GM12878 (cell line): ENCODE data around the gene TRMT44. TPM values are rescaled to one million over a fixed set of nuclear protein-coding genes. Genes with fewer than 3 reads are reported as not detected.

Experiments
- ATAC-seq: fragments of 200-7000 bp; cut with Tn5 transposase; 3 replicates; pipeline ENCODE4 v1.9.1; 2020; ENCODE audit warnings: mild to moderate bottlenecking, moderate library complexity
- BruUV-seq: library from RNA; stranded (reverse); fragments of 400-500 nt; replicated peaks from 2 replicates; lab custom pipeline; 2021; lab: Mats Ljungman, UMichigan
- CTCF ChIA-PET: fragments of 300-600 bp; sonication (Branson Sonifier 250); formaldehyde crosslinking; extraction: SDS; loops from one replicate; lab custom pipeline; 2021; ENCODE audit warnings: inconsistent platforms; lab: Yijun Ruan, JAX
- POLR2A ChIA-PET: fragments of 350-600 bp; formaldehyde crosslinking; extraction: SDS; loops from one replicate; lab custom pipeline; 2021; ENCODE audit warnings: inconsistent platforms; lab: Charles Lee
- RAD21 ChIA-PET: fragments of 300-600 bp; sonication (Branson Sonifier 250); formaldehyde crosslinking; loops from one replicate; lab custom pipeline; 2023; ENCODE audit warnings: antibody characterized with exemption; ENCODE audit not compliant: unreplicated experiment; lab: Charles Lee
- SMC1A ChIA-PET: fragments of 300-600 bp; sonication (Branson Sonifier 250); formaldehyde crosslinking; loops from one replicate; lab custom pipeline; 2023; ENCODE audit not compliant: unreplicated experiment, uncharacterized antibody; lab: Charles Lee
- DNase-seq: peaks from one replicate; pipeline ENCODE4 v3.0.0-alpha.2; 2011; ENCODE audit warnings: low read depth, low spot score
- FAIRE-seq: peaks from 3 replicates; lab custom pipeline; 2011; peaks lifted over from hg19 to GRCh38; lab: Jason Lieb, UNC
- H2AFZ ChIP-seq: 2 replicates; pipeline ENCODE4 v1.6.0; 2011; ENCODE audit warnings: low read depth, low read length, control low read depth; ENCODE audit not compliant: control insufficient read depth
- H3K27ac ChIP-seq: 2 replicates; pipeline ENCODE4 v1.5.1; 2011; ENCODE audit warnings: control low read depth; ENCODE audit not compliant: control insufficient read depth, insufficient read depth
- H3K27me3 ChIP-seq, 2 experiments: replicated peaks in 1 of 2; 2 replicates each; pipeline versions ENCODE4 v1.6.0 to v1.6.1; 2011; ENCODE audit warnings: low read length in 1 of 2; ENCODE audit not compliant: control insufficient read depth in 2 of 2, insufficient read depth in 2 of 2
- H3K36me3 ChIP-seq, 2 experiments: 2 replicates each; pipeline ENCODE4 v1.5.1; 2011; ENCODE audit warnings: low read length in 1 of 2; ENCODE audit not compliant: control insufficient read depth in 2 of 2, insufficient read depth in 2 of 2
- H3K4me1 ChIP-seq: 2 replicates; pipeline ENCODE4 v1.6.1; 2011; ENCODE audit warnings: mild to moderate bottlenecking, low read length, moderate library complexity, mixed read lengths; ENCODE audit not compliant: control insufficient read depth, insufficient read depth
- H3K4me2 ChIP-seq: 2 replicates; pipeline ENCODE4 v1.6.0; 2011; ENCODE audit warnings: control low read depth; ENCODE audit not compliant: control insufficient read depth, insufficient read depth
- H3K4me3 ChIP-seq: fragments of 200-600 bp; sonication (generic); 2 replicates; pipeline ENCODE4 v1.5.1; 2016
- H3K79me2 ChIP-seq: 2 replicates; pipeline ENCODE4 v1.6.0; 2011; ENCODE audit warnings: low read length; ENCODE audit not compliant: control insufficient read depth, insufficient read depth
- H3K9ac ChIP-seq: 2 replicates; pipeline ENCODE4 v1.8.0; 2011; ENCODE audit warnings: low read length, control low read depth, mixed read lengths; ENCODE audit not compliant: control insufficient read depth, insufficient read depth
- H3K9me3 ChIP-seq: replicated peaks from 3 replicates; pipeline ENCODE4 v1.5.1; 2011; ENCODE audit warnings: mild to moderate bottlenecking, low read length; ENCODE audit not compliant: control insufficient read depth, insufficient read depth
- H4K20me1 ChIP-seq: 2 replicates; pipeline ENCODE4 v1.6.0; 2011; ENCODE audit not compliant: control insufficient read depth, insufficient read depth
- BRCA1 ChIP-seq: IDR thresholded peaks from 2 replicates; pipeline ENCODE4 v1.6.1; 2011; ENCODE audit warnings: low read depth, low read length, improper control_type of control experiment
- CHD2 ChIP-seq: IDR thresholded peaks from 2 replicates; pipeline ENCODE4 v1.6.1; 2011; ENCODE audit warnings: low read depth, low read length, improper control_type of control experiment, borderline replicate concordance
- CREM ChIP-seq: IDR thresholded peaks from 2 replicates; pipeline ENCODE4 v1.6.1; 2014; ENCODE audit warnings: antibody characterized with exemption, low read depth
- IRF4 ChIP-seq: IDR thresholded peaks from 2 replicates; pipeline ENCODE4 v1.6.1; 2011; ENCODE audit warnings: low read depth, low read length
- MEF2A ChIP-seq: IDR thresholded peaks from 2 replicates; pipeline ENCODE4 v1.6.1; 2011; ENCODE audit warnings: low read depth, mild to moderate bottlenecking, low read length, moderate library complexity; ENCODE audit not compliant: insufficient read depth
- NRF1 ChIP-seq: conservative IDR thresholded peaks from 2 replicates; pipeline ENCODE4 v1.6.1; 2011; ENCODE audit warnings: mild to moderate bottlenecking, low read depth, low read length, improper control_type of control experiment
- RELB ChIP-seq: fragments of 450-650 bp; IDR thresholded peaks from 2 replicates; pipeline ENCODE4 v1.6.1; 2017; ENCODE audit warnings: low read depth, mild to moderate bottlenecking, moderate library complexity
- SMAD5 ChIP-seq: IDR thresholded peaks from 2 replicates; pipeline ENCODE4 v1.6.1; 2016; ENCODE audit warnings: antibody characterized with exemption, low read depth
- ZNF687 ChIP-seq: fragments of 450-650 bp; IDR thresholded peaks from 2 replicates; pipeline ENCODE4 v1.6.1; 2017; ENCODE audit warnings: mild to moderate bottlenecking, moderate library complexity
- WGBS: methylation state at CpG from one replicate; pipeline ENCODE4 v1.1.6; 2016; ENCODE audit warnings: low lambda C conversion rate; ENCODE audit not compliant: insufficient replicate concordance, insufficient coverage; ENCODE audit errors: missing lambda C conversion rate; 5-methylcytosine and 5-hydroxymethylcytosine counted together
- in situ Hi-C: fragments of 300-500 bp; cut with MboI; formaldehyde crosslinking; loops from 9 replicates; pipeline ENCODE4 v1.14.3; 2018; ENCODE audit warnings: mixed read lengths
- intact Hi-C: fragments of 100-400 bp; cut with micrococcal nuclease; formaldehyde crosslinking; loops from one replicate; pipeline ENCODE4 v1.14.2; 2022; ENCODE audit not compliant: unreplicated experiment
- polyA plus RNA-seq, 11 experiments: library from polyadenylated mRNA; depleted of rRNA in 4 of 11; unstranded in 6 of 11; stranded (reverse) in 5 of 11; fragments of >200 nt; fragmentation: Nextera tagmentation in 4 of 11; fragmentation: Illumina TruSeq in 1 of 11; extraction: Ambion mirVana in 4 of 11; extraction: Trizol in 1 of 11; gene quantifications; 1 replicate in 1 of 11; 2 replicates in 10 of 11; pipeline versions ENCODE4 v1.2.1 to v1.2.3, GENCODE V29; 2011 to 2016; ENCODE audit warnings: inconsistent platforms in 2 of 11, missing spikeins in 2 of 11, low read depth in 1 of 11
- total RNA-seq, 4 experiments: library from RNA; depleted of rRNA in 3 of 4; stranded (reverse); fragments of >200 nt in 3 of 4; fragmentation: Illumina TruSeq in 1 of 4; extraction: Trizol in 1 of 4; gene quantifications; 2 replicates each; pipeline versions ENCODE4 v1.2.1 to v1.2.3, GENCODE V29; 2013 to 2021

The TRMT44 gene
- total and polyA plus RNA-seq, 10 of the 15 experiments (the other 5 are each of a cell fraction or from before 2014, with no cell fraction given) = 1.3 to 18.5 (median 10.1) TPM

- POLR2A ChIA-PET = interaction anchor here (0.6 kb wide), 1 partner anchor 9 kb away, joined by 3 read pairs; no protein-coding TSS in a partner anchor
- peaks cover 15% of the 10 kb centered on the region for H3K4me1 ChIP-seq
- no peak overlapping the region for H2AFZ ChIP-seq
- no peak overlapping the region for H3K4me2 ChIP-seq
- peaks cover 1% of the 10 kb centered on the region; the same call in 1 of the 3 replicates for H3K9me3 ChIP-seq
- FAIRE-seq (no peak), DNase-seq (no peak), ATAC-seq (no peak)
- H4K20me1 ChIP-seq = no peaks in the 10 kb centered on the region
- RAD21 ChIA-PET = interaction anchor here (1.5 to 2.1 kb wide), 2 partner anchors 9 to 17 kb away, joined by 5 to 9 read pairs; no protein-coding TSS in a partner anchor
- 98% methylated on average over 13 of the region's 13 CpGs for WGBS
- CTCF ChIA-PET = interaction anchor here (0.9 kb wide), 1 partner anchor 236 kb away, joined by 3 read pairs; no protein-coding TSS in a partner anchor
- no peaks in the 10 kb centered on the region for H3K27me3 ChIP-seq
- H3K79me2 ChIP-seq = peaks cover 51% of the 10 kb centered on the region
- BruUV-seq = no TSS peak
- intact Hi-C loops = no loop called here
- TF ChIP-seq SMAD5 (no peak), BRCA1 (no peak), NRF1 (no peak), IRF4 (no peak), RELB (no peak), MEF2A (no peak), CREM (no peak), CHD2 (no peak), ZNF687 (no peak)
- no peak overlapping the region for H3K9ac ChIP-seq
- no peak overlapping the region for H3K4me3 ChIP-seq
- H3K36me3 ChIP-seq = no peaks in the 10 kb centered on the region; a peak in 1 of 4 replicates
- in situ Hi-C loops = no loop called here
- no peak overlapping the region for H3K27ac ChIP-seq
- SMC1A ChIA-PET = interaction anchor here (0.9 to 2.5 kb wide), 2 partner anchors 9 to 11 kb away, joined by 3 to 10 read pairs; no protein-coding TSS in a partner anchor
These were observed 3.3 kb upstream of the TRMT44 start for GRCh38 chr4:8437281-8437680.
